HPDE6-E6E7 (cell line): Measurements from ENCODE around the gene VEGFB.

Source experiments
- DNase-seq: peaks from one replicate; pipeline ENCODE4 v3.0.0; 2011; ENCODE audit warnings: missing footprints; ENCODE audit errors: extremely low spot score

Gene VEGFB

GRCh38 chr11:64210301-64211020, 23.9 kb upstream of the VEGFB start:
- no peak for DNase-seq

GRCh38 chr11:64211181-64211872, 23.1 kb upstream of the VEGFB start:
- no peak for DNase-seq

GRCh38 chr11:64216879-64217278, 17.5 kb upstream of the VEGFB start:
- no peak for DNase-seq

- no peak for DNase-seq
Observed at GRCh38 chr11:64218628-64219353, 15.6 kb upstream of the VEGFB start.

- DNase-seq, result no peak
Observed at GRCh38 chr11:64219354-64219684, 15.1 kb upstream of the VEGFB start.

- DNase-seq, result no peak
Observed at GRCh38 chr11:64219755-64220154, 14.6 kb upstream of the VEGFB start.

GRCh38 chr11:64220271-64220670, 14.1 kb upstream of the VEGFB start:
- no peak for DNase-seq

GRCh38 chr11:64220798-64221197, 13.6 kb upstream of the VEGFB start:
- DNase-seq, result no peak

GRCh38 chr11:64222651-64223000, 11.8 kb upstream of the VEGFB start:
- no peak for DNase-seq

GRCh38 chr11:64223001-64223651, 11.3 kb upstream of the VEGFB start:
- no peak for DNase-seq

- peak; percentile 67 for DNase-seq
Observed at GRCh38 chr11:64224151-64224890, 10.1 kb upstream of the VEGFB start.

GRCh38 chr11:64224891-64225607, 9.3 kb upstream of the VEGFB start:
- DNase-seq, result no peak

GRCh38 chr11:64225608-64226506, 8.5 kb upstream of the VEGFB start, which contains the start of the genes NUDT22 and TRPT1:
Gene NUDT22 (plus strand): TSS chr11:64226274. CDS start chr11:64226653, 379 bp downstream.
Gene TRPT1 (minus strand): TSS chr11:64226186. CDS start chr11:64225860, 326 bp downstream.
- peak; percentile 72 for DNase-seq

- peak; percentile 17 for DNase-seq
Observed at GRCh38 chr11:64226507-64227051, 7.8 kb upstream of the VEGFB start.

GRCh38 chr11:64227405-64227956, 6.9 kb upstream of the VEGFB start:
- no peak for DNase-seq

GRCh38 chr11:64229090-64229743, 5.2 kb upstream of the VEGFB start:
- DNase-seq, result no peak

GRCh38 chr11:64229744-64230170, 4.6 kb upstream of the VEGFB start:
- DNase-seq, result no peak

- peak; percentile 71 for DNase-seq
Observed at GRCh38 chr11:64230171-64230984, 4.0 kb upstream of the VEGFB start, which contains the start of gene DNAJC4. Gene DNAJC4 (plus strand): TSS chr11:64230548. CDS start chr11:64230855, 307 bp downstream.
